GM23338 (cell line): ENCODE measurements around the gene STRBP. TPM values are rescaled to one million over a fixed set of nuclear protein-coding genes. Genes with fewer than 3 reads are reported as not detected.

Experiments
- ATAC-seq: fragments of 200-7000 bp; cut with Tn5 transposase; 3 replicates; pipeline ENCODE4 v1.9.1; 2020
- DNase-seq: peaks from one replicate; pipeline ENCODE4 v3.0.0-alpha.2; 2015; ENCODE audit warnings: low spot score
- H2AFZ ChIP-seq: fragments of 200-600 bp; sonication (generic); 2 replicates; pipeline ENCODE4 v1.8.0; 2016; ENCODE audit warnings: antibody characterized with exemption, mild to moderate bottlenecking, moderate library complexity
- H3F3A ChIP-seq: fragments of 200-600 bp; sonication (generic); replicated peaks from 2 replicates; pipeline ENCODE4 v1.8.0; 2017; ENCODE audit warnings: antibody characterized with exemption, mixed run types, low read depth
- H3K27ac ChIP-seq: fragments of 200-600 bp; sonication (generic); 2 replicates; pipeline ENCODE4 v1.6.1; 2016; ENCODE audit warnings: low read depth
- H3K27me3 ChIP-seq: fragments of 200-600 bp; sonication (generic); 2 replicates; pipeline ENCODE4 v1.8.0; 2016; ENCODE audit warnings: mild to moderate bottlenecking, mixed run types, moderate library complexity; ENCODE audit not compliant: insufficient read depth
- H3K36me3 ChIP-seq: fragments of 200-600 bp; sonication (generic); 2 replicates; pipeline ENCODE4 v1.8.0; 2016; ENCODE audit warnings: mild to moderate bottlenecking; ENCODE audit not compliant: insufficient read depth
- H3K4me1 ChIP-seq: fragments of 200-600 bp; sonication (generic); 2 replicates; pipeline ENCODE4 v1.8.0; 2016; ENCODE audit warnings: mild to moderate bottlenecking, moderate library complexity; ENCODE audit not compliant: insufficient read depth
- H3K4me2 ChIP-seq: fragments of 200-600 bp; sonication (generic); 2 replicates; pipeline ENCODE4 v1.7.1; 2017; ENCODE audit warnings: mixed run types
- H3K4me3 ChIP-seq: fragments of 200-600 bp; sonication (generic); 2 replicates; pipeline ENCODE4 v1.6.1; 2016; ENCODE audit warnings: mixed run types
- H3K79me2 ChIP-seq: fragments of 200-600 bp; sonication (generic); replicated peaks from 2 replicates; pipeline ENCODE4 v1.8.0; 2017; ENCODE audit warnings: mild to moderate bottlenecking; ENCODE audit not compliant: insufficient read depth
- H3K9me2 ChIP-seq: fragments of 200-600 bp; sonication (generic); 2 replicates; pipeline ENCODE4 v1.8.0; 2017; ENCODE audit not compliant: insufficient read depth
- H4K20me1 ChIP-seq: fragments of 200-600 bp; sonication (generic); replicated peaks from 2 replicates; pipeline ENCODE4 v1.8.0; 2017; ENCODE audit warnings: mild to moderate bottlenecking; ENCODE audit not compliant: insufficient read depth
- H3K27ac Mint-ChIP-seq: 2 replicates; pipeline ENCODE4 v1.8.0; 2020; ENCODE audit warnings: inconsistent platforms, mild to moderate bottlenecking, moderate library complexity, mixed read lengths
- H3K27me3 Mint-ChIP-seq: 3 replicates; pipeline ENCODE4 v1.8.0; 2022; ENCODE audit warnings: low read depth, mild to moderate bottlenecking, moderate library complexity, mixed read lengths, inconsistent platforms; ENCODE audit not compliant: insufficient read depth, poor library complexity
- H3K36me3 Mint-ChIP-seq: 3 replicates; pipeline ENCODE4 v1.8.0; 2021; ENCODE audit warnings: low read depth, mild to moderate bottlenecking, inconsistent platforms, moderate library complexity, mixed read lengths
- H3K4me1 Mint-ChIP-seq: 3 replicates; pipeline ENCODE4 v1.8.0; 2020; ENCODE audit warnings: mild to moderate bottlenecking, inconsistent platforms, mixed read lengths
- H3K4me3 Mint-ChIP-seq: 3 replicates; pipeline ENCODE4 v1.8.0; 2021; ENCODE audit warnings: moderate library complexity, mild to moderate bottlenecking, inconsistent platforms, mixed read lengths
- H3K9me3 Mint-ChIP-seq: 3 replicates; pipeline ENCODE4 v1.8.0; 2020; ENCODE audit warnings: moderate library complexity, mild to moderate bottlenecking, inconsistent platforms, mixed read lengths
- EZH2 ChIP-seq: fragments of 200-600 bp; sonication (generic); IDR thresholded peaks from one replicate; pipeline ENCODE4 v1.8.0; 2017; ENCODE audit warnings: antibody characterized with exemption, mild to moderate bottlenecking, low read depth; ENCODE audit not compliant: unreplicated experiment
- NANOG ChIP-seq: IDR thresholded peaks from 2 replicates; pipeline ENCODE4 v1.6.1; 2016; ENCODE audit warnings: antibody characterized with exemption, borderline replicate concordance
- POLR2AphosphoS5 ChIP-seq: IDR thresholded peaks from 2 replicates; pipeline ENCODE4 v1.6.1; 2016; ENCODE audit warnings: antibody characterized with exemption, low read depth
- ZNF331 ChIP-seq: fragments of 250-450 bp; sonication (Bioruptor Pico); IDR thresholded peaks from 2 replicates; pipeline ENCODE4 v1.5.0; 2020; ENCODE audit warnings: low read depth, mild to moderate bottlenecking, moderate library complexity
- ZNF462 ChIP-seq: fragments of 250-450 bp; sonication (Bioruptor Pico); IDR thresholded peaks from 2 replicates; pipeline ENCODE4 v1.5.0; 2020; ENCODE audit warnings: mild to moderate bottlenecking, moderate library complexity
- polyA plus RNA-seq: library from polyadenylated mRNA; unstranded; fragments of >200 nt; fragmentation: Nextera tagmentation; extraction: Ambion mirVana; gene quantifications from 2 replicates; pipeline ENCODE4 v1.2.1, GENCODE V29; 2016
- total RNA-seq: library from RNA; depleted of rRNA; stranded (reverse); fragments of >200 nt; shearing (Covaris generic); gene quantifications from 2 replicates; pipeline ENCODE4 v1.2.3, GENCODE V29; 2014
- TF ChIP-seq, protein P1 (sequence below), 2 experiments: fragments of 200-600 bp in 1 of 2; sonication (generic) in 1 of 2; conservative IDR thresholded peaks; 2 replicates each; pipeline versions ENCODE4 v1.5.1 to v1.6.1; 2016 to 2017; ENCODE audit warnings: antibody characterized with exemption in 2 of 2, low read depth in 2 of 2, mild to moderate bottlenecking in 2 of 2, moderate library complexity in 1 of 2

STRBP gene
- total and polyA plus RNA-seq, 2 experiments from 2014 or later = 80.5 to 116 TPM

- no peak for TF ChIP-seq ZNF462 (CRISPR knock-in tag)
- no peak for TF ChIP-seq NANOG
- TF ChIP-seq EZH2 = no peak
- TF ChIP-seq, protein P1, sequence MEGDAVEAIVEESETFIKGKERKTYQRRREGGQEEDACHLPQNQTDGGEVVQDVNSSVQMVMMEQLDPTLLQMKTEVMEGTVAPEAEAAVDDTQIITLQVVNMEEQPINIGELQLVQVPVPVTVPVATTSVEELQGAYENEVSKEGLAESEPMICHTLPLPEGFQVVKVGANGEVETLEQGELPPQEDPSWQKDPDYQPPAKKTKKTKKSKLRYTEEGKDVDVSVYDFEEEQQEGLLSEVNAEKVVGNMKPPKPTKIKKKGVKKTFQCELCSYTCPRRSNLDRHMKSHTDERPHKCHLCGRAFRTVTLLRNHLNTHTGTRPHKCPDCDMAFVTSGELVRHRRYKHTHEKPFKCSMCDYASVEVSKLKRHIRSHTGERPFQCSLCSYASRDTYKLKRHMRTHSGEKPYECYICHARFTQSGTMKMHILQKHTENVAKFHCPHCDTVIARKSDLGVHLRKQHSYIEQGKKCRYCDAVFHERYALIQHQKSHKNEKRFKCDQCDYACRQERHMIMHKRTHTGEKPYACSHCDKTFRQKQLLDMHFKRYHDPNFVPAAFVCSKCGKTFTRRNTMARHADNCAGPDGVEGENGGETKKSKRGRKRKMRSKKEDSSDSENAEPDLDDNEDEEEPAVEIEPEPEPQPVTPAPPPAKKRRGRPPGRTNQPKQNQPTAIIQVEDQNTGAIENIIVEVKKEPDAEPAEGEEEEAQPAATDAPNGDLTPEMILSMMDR (conservative IDR thresholded peaks at IDR 0.05; ENCODE audit: low read depth in 2 of 2) = no peak
These were observed 76.7 kb downstream of the STRBP start (continued) for GRCh38 chr9:123191680-123192079.

- Mint-ChIP-seq H3K27ac (no peak overlapping the region), H3K4me1 (no peaks in the 10 kb centered on the region), H3K27me3 (no peaks in the 10 kb centered on the region), H3K36me3 (peaks cover 9% of the 10 kb centered on the region; the same call in 2 of the 3 replicates), H3K9me3 (peaks cover 4% of the 10 kb centered on the region; the same call in 2 of the 3 replicates), H3K4me3 (no peak overlapping the region)
- Histone ChIP-seq H3K9me2 (0 out of 2 replicates have a peak, but pooled peaks cover 8% of the 10 kb centered on the region), H3K4me2 (peak overlapping the region; percentile 41; the same call in 1 of the 2 replicates), H3F3A (no peaks in the 10 kb centered on the region), H3K79me2 (peaks cover 90% of the 10 kb centered on the region), H3K4me3 (no peak overlapping the region), H3K27ac (no peak overlapping the region; the same call in 1 of the 2 replicates), H3K27me3 (no peaks in the 10 kb centered on the region), H4K20me1 (peaks cover 12% of the 10 kb centered on the region), H2AFZ (no peak overlapping the region), H3K36me3 (no peaks in the 10 kb centered on the region), H3K4me1 (peaks cover 20% of the 10 kb centered on the region)
- DNase-seq = peak; percentile 44
- ATAC-seq = peak; percentile 80
- TF ChIP-seq EZH2 = no peak
- TF ChIP-seq ZNF331 (CRISPR knock-in tag) = no peak
- TF ChIP-seq NANOG = no peak
- TF ChIP-seq ZNF462 (CRISPR knock-in tag) = no peak
- no peak for TF ChIP-seq POLR2AphosphoS5
These were observed 77.1 kb downstream of the STRBP start for GRCh38 chr9:123191260-123191659.
